GM21360 (cell line): ENCODE measurements around the gene HPS6.
A peak's percentile ranks its signal among the peaks of the same experiment; 100 is the strongest.

ENCODE experiments used
- ATAC-seq: cut with Tn5 transposase; IDR thresholded peaks from one replicate; pipeline ENCODE4 v1.9.1; 2021; ENCODE audit warnings: mild to moderate bottlenecking, moderate library complexity; ENCODE audit not compliant: unreplicated experiment

The HPS6 gene

DNA sequence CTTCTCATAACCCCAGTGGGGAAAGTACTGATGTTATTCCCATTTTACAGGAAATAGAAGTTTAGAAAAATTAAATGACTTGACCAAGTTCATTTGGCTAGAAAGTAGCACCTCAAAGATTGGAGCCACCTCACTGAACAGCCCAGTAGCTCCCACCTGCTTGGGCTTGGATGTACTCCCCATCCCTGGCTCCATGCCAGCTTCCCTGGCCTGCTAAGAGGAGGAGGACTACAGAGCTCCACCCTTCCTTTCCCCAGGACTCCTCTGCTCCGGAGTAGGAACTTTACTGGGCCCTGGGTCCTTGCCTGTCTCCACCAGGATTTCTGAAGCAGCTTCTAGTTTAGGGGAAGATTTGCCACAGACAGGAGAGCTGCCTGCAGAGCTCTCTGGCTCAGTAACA lies 3.1 kb downstream of the HPS6 start:
- ATAC-seq, result no peak

DNA sequence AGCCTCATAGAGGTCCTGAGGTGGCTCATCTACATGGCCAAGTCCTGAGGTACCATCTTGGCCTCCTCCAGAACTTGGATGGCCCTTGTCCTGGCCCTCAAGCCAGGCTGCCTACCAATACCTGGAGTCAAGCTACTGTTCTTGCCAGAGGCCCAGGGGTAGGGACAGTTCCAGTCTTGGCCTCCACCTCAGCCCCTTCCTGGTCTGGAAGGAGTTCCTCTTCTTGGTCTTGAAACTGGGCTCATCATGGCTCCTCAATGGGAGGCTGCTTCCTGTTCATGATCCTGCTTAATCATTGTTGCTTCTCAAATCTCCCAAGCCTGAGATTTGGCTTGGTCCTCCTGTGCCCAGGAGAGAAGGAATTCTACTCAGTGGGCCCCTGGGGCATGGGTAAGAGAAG lies 3.9 kb downstream of the HPS6 start:
- no peak for ATAC-seq

GRCh38 chr10:102072673-102073527 lies 7.8 kb downstream of the HPS6 start:
- ATAC-seq, result no peak

DNA sequence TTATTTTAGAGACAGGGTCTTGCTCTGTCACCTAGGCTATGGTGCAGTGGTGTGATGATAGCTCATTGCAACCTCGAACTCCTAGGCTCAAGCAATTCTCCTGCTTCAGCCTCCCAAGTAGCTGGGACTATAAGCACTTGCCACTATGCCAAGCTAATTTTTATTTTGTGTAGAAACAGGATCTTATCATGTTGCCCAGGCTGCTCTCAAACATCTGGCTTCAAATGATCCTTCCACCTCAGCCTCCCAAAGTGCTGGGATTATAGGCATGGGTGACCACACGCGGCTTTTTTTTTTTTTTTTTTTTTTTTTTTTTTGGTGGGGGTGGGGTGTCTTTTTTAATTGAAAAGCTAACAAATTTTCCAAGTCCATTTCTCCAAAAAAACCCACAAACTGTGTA lies 18.4 kb downstream of the HPS6 start:
- ATAC-seq, result no peak

GRCh38 chr10:102085336-102085735 lies 20.2 kb downstream of the HPS6 start:
- ATAC-seq, result no peak

DNA sequence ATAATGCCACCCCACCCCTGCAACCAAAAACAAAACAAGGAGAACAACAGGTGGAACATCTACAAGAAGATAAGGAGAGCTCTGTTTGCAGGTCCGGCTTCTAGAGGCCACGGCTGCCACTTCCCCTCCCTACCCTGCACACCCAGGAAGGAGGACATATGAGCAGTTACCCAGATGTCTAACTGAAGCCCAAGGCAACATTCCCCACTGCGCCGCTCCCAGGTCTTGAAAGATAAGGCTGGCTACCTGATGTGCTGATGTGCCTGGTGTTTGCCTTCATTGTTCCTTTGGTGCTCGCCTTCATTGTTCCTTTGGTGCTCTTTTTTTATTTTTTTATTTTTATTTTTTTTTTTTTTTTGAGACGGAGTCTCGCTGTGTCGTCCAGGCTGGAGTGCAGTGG lies 21.0 kb downstream of the HPS6 start:
- no peak for ATAC-seq

- ATAC-seq, result no peak
These were observed 25.6 kb downstream of the HPS6 start for GRCh38 chr10:102090772-102091171.

- ATAC-seq, result no peak
These were observed 31.3 kb downstream of the HPS6 start for GRCh38 chr10:102096449-102096848.

DNA sequence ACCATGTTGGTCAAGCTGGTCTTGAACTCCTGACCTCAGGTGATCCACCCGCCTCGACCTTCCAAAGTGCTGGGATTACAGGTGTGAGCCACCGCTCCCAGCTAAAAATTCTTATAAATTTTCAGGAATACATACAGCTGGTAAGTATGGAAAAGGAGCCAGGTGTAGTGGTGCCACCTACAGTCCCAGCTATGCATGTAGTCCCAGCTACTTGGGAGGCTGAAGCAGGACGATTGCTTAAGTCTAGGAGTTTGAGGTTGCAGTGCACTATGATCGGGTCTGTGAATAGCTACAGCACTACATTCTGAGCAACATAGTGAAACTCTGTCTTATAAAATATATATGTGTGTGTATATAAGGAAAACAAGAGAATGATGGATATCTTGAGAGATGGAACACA lies 36.0 kb downstream of the HPS6 start:
- ATAC-seq, result no peak

DNA sequence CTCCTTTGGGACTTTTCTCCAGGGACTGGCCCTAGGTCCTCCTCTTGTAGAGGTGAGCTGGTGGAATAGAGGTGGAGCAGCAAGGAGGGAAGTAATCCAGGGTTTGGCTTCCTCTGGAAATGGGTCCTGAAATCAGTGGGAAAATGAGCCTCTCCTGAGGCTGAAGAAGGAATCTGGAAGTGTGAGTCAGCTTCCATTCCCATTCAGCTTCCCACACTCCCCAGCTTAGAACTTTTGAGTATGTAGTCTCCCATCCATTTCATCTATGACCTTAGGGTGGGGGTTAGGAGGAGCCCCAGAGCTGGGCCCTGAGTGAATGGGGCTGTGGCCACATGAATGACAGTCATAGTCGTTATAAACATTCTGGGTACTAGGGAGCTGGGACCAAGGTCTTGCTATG lies 37.3 kb downstream of the HPS6 start:
- ATAC-seq, result no peak

- no peak for ATAC-seq
These were observed 41.8 kb downstream of the HPS6 start for GRCh38 chr10:102106998-102107397.

DNA sequence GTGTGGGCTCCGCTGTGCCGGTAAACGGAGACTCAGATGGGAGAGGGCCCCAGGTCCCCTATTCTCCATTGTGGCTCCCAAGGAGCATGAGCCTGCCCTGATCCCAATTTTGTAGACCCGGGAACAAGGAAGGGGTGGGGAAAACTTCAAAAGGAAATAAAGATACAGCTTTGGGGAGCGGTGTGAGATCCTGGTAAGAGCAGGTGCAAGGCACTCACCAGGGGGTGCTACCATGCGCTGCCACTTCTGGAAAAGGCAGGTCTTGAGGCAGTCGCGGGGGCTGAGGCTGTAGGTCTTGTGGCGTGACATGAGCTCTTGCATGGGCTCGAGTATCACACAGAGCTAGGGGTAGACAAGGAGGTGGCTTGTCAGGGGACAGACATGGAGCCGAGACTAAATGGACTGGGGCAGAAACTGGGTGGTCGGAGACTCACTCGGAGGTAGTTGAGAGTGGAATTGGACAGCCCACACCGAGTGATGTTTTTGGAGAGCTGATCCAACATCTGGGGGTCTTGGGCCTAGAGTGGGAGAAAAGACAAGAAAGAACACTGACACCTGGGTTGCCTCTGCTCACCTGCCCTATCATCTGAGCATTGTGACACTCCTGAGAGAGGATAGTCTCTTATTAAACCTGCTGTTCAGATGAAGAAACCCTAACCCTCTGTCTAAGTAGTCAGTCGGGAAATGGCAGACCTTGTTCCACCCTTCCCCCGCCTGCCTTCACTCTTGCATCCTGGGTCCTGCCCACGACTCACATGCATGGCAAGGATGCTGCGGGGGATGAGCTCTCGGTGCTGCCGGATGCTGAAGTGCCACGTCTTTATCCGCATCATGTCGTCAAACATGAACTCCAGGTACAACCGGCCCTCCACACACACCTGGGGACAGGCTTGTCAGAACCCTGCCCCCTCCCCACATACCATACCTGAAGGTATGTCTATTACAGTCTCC lies 44.3 kb downstream of the HPS6 start:
- no peak for ATAC-seq

GRCh38 chr10:102111276-102111675 lies 46.1 kb downstream of the HPS6 start:
- ATAC-seq, result no peak

DNA sequence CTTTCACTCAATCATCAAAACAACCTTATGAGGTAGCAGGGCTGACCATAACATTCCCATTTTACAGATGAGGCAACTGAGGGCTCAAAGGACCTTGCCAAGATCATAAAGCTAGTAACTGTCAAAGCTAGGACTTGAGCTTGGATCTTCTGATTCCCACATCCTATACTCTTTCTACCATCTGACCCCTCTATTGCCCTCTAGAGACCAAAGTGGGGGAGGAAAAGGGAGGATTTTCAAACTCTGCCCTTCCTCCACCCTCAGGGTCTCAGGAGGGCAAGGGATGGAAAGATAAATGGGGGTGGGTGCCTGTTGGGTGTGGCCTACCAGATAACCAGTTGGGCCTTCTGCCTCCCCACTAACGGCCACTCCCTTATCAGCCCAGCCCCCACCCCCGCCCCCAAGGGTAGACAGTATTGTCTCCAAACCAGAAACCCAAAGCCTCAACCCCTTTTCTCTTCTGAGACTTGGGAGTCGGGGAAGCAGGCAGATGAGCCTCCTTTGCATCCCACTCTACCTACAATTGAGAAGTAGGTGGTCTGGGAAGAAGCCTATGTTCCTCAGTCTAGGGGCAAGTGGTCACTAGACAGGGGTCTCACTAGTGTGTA lies 47.2 kb downstream of the HPS6 start:
- no peak for ATAC-seq

- no peak for ATAC-seq
These were observed 48.3 kb downstream of the HPS6 start for GRCh38 chr10:102113261-102113955.

GRCh38 chr10:102113956-102114857 lies 49.1 kb downstream of the HPS6 start:
- ATAC-seq, result no peak

DNA sequence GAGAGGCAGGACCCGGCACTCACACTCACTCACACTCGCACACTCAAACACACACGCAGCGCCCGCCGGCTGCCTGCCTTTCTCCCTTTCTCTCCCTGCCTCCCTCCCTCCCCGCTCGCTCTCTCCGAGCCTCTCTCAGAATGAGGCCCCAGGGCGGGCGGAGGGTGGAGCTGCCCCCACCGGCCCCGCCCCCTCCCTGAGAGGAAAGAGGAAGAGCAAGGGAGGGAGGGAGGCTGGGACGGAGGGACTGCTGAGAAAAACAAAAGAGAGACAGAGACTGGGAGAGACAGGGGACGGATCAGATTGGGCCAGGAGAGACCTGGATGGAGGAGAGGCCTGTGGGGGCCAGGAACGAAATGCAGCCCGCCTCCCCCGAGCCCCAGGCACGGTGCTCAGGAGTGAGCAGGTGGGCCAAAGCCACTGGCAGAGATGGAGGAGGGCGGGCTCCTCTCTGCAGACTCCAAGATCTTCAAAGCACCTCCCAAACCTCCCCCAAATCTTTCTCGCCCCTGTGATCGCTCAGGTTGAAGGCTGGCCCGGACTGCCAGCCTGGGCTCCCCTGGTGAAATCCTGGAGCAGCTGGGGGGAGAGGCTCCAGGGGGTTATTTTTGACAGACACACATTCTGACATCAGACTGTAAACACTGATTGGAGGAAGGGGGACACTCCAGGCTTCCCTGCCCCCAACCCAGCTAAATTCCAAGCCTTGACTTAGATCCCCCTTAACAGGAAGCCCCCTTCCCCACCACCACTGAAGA lies 49.9 kb downstream of the HPS6 start:
- peak; percentile 59 for ATAC-seq

- no peak for ATAC-seq
These were observed 50.6 kb downstream of the HPS6 start for GRCh38 chr10:102115775-102116174.

DNA sequence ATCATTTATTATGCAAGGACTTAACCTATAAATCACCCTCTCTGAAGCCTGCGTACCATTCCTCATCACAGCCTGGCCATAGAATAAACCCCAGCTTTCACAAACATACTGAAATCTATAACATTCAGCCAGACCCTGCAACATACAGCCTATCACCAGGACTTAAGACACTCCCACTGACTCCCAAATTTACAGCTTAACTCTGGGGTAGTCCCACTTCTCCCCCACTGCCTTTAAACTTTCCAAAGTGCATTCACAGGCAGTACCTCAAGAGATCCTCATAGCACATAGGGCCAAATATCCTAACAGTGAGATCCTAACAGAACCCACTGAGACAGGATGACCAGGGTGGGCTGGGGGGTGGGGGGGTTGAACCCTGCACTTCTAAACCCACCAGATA lies 51.5 kb downstream of the HPS6 start:
- ATAC-seq, result no peak
